Transverse colon (tissue), 4 donors: ENCODE results near the gene PEX14. TPM values are rescaled to one million over a fixed set of nuclear protein-coding genes. Genes with fewer than 3 reads are reported as not detected.
A peak's percentile ranks its signal among the peaks of the same experiment; 100 is the strongest.

Experiments used
- DNase-seq: peaks from one replicate; pipeline ENCODE4 v3.0.0-alpha.2; 2019
- H3K27ac ChIP-seq, 4 donors: fragments of 200-600 bp; sonication (generic); 2 replicates each; pipeline ENCODE4 v1.5.1; 2016 to 2018; ENCODE audit warnings: inconsistent platforms in 4 of 4
- H3K27me3 ChIP-seq: fragments of 200-600 bp; sonication (generic); 2 replicates; pipeline ENCODE4 v1.5.1; 2017; ENCODE audit warnings: inconsistent platforms
- H3K36me3 ChIP-seq, 4 donors: fragments of 200-600 bp; sonication (generic); 2 replicates each; pipeline ENCODE4 v1.5.1; 2017 to 2019; ENCODE audit warnings: inconsistent platforms in 4 of 4
- H3K4me1 ChIP-seq, 4 donors: fragments of 200-600 bp; sonication (generic); 2 replicates each; pipeline ENCODE4 v1.5.1; 2017 to 2020; ENCODE audit warnings: inconsistent platforms in 4 of 4
- H3K4me3 ChIP-seq, 4 donors: fragments of 200-600 bp; sonication (generic); 1 replicate in 1 of 4; 2 replicates in 3 of 4; pipeline versions ENCODE4 v1.5.1 to v1.6.1; 2017 to 2019; ENCODE audit warnings: inconsistent platforms in 4 of 4
- H3K9me3 ChIP-seq, 2 donors: fragments of 200-600 bp; sonication (generic); 2 replicates each; pipeline ENCODE4 v1.5.1; 2017 to 2019; ENCODE audit warnings: inconsistent platforms in 2 of 2
- EP300 ChIP-seq: sonication (generic); formaldehyde crosslinking; IDR thresholded peaks from one replicate; pipeline ENCODE4 v1.6.1; 2017; ENCODE audit warnings: antibody characterized with exemption, low read depth
- POLR2A ChIP-seq: fragments of 450-650 bp; IDR thresholded peaks from one replicate; pipeline ENCODE4 v1.6.1; 2016; ENCODE audit warnings: antibody characterized with exemption, mild to moderate bottlenecking, moderate library complexity
- POLR2AphosphoS5 ChIP-seq, 3 donors: sonication (generic); formaldehyde crosslinking; IDR thresholded peaks; one replicate each; pipeline ENCODE4 v1.6.1; 2016; ENCODE audit warnings: antibody characterized with exemption in 3 of 3
- WGBS, 2 donors: methylation state at CpG; one replicate each; pipeline ENCODE4 v1.1.5; 2018; ENCODE audit warnings: low coverage in 1 of 2; 5-methylcytosine and 5-hydroxymethylcytosine counted together
- in situ Hi-C, 4 donors: fragments of 200-750 bp; cut with MboI; loops; one replicate each; pipeline versions ENCODE4 v1.15.0 to v1.15.1; 2017; ENCODE audit warnings: low sequenced_read_pairs in 3 of 4, low pct_ligation_motif_present in 1 of 4, low pct_unique_long_range_greater_than_20kb in 1 of 4
- intact Hi-C: fragments of 100-400 bp; cut with DNase I; formaldehyde crosslinking; loops from one replicate; pipeline ENCODE4 v1.15.1; 2023; ENCODE audit warnings: low total_unique reads
- total RNA-seq, 4 donors: library from RNA; depleted of rRNA; stranded (reverse); fragments of >200 nt; gene quantifications; one replicate each; pipeline ENCODE4 v1.1.0, GENCODE V29; 2016
- TF ChIP-seq, protein P1 (sequence below), 5 experiments: fragments of 200-600 bp in 3 of 5; fragments of 450-650 bp in 2 of 5; sonication (generic) in 3 of 5; IDR thresholded peaks; 1 replicate in 2 of 5; 2 replicates in 3 of 5; pipeline ENCODE4 v1.5.1; 2016 to 2017; ENCODE audit warnings: antibody characterized with exemption in 5 of 5, inconsistent platforms in 3 of 5, mild to moderate bottlenecking in 2 of 5, moderate library complexity in 1 of 5

Gene PEX14
- total RNA-seq, 4 donors from 2014 or later: 2.4 to 16.5 (median 12.6) TPM

DNA sequence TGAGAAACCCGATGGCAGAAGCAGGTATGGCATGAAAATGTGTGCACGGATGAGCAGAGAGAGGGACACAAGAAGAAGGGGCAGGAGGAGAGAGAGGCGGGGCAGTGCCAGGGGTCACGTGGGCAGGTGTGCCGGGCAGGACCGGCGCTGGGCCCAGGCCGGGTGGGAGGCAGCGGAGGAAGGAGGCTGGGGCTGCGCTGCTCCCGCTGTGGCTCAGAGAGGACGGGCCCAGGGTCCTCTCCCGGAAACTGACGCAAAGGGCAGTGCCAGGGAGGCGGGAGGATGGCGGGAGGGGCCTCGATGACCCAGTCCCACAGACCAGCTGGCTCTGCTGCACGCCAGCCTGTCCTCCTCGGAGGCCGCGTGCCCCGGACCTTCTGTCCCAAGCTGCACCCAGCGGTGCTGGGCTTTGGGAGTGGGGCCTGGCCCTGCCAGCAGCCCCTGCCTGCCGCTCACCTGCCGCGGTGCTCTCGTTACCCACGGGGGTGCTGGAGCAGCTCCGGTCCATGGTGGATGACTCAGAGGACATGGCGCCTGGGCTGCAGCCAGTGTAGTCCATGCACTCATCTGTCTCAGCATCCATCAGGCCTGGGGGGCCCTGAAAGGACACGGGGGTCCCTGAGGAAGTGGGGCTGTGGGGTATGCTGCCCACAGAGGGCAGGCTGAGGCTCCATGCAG is 167.8 kb downstream of the PEX14 start:
- TF ChIP-seq POLR2A: no peak
- TF ChIP-seq, protein P1, sequence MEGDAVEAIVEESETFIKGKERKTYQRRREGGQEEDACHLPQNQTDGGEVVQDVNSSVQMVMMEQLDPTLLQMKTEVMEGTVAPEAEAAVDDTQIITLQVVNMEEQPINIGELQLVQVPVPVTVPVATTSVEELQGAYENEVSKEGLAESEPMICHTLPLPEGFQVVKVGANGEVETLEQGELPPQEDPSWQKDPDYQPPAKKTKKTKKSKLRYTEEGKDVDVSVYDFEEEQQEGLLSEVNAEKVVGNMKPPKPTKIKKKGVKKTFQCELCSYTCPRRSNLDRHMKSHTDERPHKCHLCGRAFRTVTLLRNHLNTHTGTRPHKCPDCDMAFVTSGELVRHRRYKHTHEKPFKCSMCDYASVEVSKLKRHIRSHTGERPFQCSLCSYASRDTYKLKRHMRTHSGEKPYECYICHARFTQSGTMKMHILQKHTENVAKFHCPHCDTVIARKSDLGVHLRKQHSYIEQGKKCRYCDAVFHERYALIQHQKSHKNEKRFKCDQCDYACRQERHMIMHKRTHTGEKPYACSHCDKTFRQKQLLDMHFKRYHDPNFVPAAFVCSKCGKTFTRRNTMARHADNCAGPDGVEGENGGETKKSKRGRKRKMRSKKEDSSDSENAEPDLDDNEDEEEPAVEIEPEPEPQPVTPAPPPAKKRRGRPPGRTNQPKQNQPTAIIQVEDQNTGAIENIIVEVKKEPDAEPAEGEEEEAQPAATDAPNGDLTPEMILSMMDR (IDR thresholded peaks at IDR 0.05): no peak
- TF ChIP-seq POLR2AphosphoS5 (IDR thresholded peaks at IDR 0.05): no peak
- TF ChIP-seq EP300: no peak
- no peak for DNase-seq
- H3K4me1 ChIP-seq: peaks cover 0 to 20% (median 11%) of the 10 kb centered on the region in 4 donors
- in situ Hi-C loops (no loop called here), intact Hi-C loops (loop anchor here (5.0 kb wide), 1 partner anchor 45 kb away; no protein-coding TSS in a partner anchor)
- 87 to 88% methylated on average over 17 to 19 of the region's 31 CpGs for WGBS, 2 donors
- H3K9me3 ChIP-seq: no peaks in the 10 kb centered on the region
- H3K27me3 ChIP-seq: no peaks in the 10 kb centered on the region
- H3K4me3 ChIP-seq: no peak overlapping the region
- peaks cover 0 to 5% (median 0%) of the 10 kb centered on the region in 4 donors for H3K36me3 ChIP-seq
- peak overlapping the region in 2 of 4 donors; percentile 5 to 79 for H3K27ac ChIP-seq

DNA sequence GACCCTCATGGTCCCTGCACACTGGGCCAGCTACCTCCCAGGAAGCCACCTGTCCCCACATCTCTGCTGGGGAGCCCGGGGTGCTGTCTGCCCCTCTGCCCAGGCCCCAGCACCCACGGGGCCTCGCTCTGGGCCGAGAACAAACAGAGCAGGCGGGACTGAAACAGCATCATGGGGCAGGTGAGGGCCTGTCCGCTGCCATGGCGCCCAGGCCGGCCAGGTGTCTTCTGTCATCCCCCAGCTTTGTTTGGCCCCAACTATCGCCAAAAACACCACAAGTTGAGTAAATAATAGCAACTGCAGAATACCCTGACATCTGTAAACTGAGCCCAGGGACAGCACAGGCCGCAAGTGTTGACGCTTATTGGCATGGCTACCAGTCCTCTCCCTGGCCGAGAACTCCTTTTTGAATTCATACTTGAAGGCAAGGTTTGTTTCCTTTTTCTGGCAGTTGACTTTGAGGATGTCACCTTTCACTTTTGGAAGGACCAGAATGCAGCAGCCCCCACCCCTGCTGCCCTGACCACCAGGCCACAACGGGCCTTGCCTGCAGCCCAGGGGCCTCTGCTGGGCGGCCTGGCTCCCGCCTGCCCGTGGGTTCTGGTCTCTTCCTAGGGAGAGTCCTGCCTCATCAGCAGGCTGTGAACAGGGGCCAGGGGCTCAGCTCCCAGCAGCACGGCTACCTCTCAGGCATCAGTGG is 169.0 kb downstream of the PEX14 start:
- peaks cover 0 to 5% (median 0%) of the 10 kb centered on the region in 4 donors for H3K36me3 ChIP-seq

DNA sequence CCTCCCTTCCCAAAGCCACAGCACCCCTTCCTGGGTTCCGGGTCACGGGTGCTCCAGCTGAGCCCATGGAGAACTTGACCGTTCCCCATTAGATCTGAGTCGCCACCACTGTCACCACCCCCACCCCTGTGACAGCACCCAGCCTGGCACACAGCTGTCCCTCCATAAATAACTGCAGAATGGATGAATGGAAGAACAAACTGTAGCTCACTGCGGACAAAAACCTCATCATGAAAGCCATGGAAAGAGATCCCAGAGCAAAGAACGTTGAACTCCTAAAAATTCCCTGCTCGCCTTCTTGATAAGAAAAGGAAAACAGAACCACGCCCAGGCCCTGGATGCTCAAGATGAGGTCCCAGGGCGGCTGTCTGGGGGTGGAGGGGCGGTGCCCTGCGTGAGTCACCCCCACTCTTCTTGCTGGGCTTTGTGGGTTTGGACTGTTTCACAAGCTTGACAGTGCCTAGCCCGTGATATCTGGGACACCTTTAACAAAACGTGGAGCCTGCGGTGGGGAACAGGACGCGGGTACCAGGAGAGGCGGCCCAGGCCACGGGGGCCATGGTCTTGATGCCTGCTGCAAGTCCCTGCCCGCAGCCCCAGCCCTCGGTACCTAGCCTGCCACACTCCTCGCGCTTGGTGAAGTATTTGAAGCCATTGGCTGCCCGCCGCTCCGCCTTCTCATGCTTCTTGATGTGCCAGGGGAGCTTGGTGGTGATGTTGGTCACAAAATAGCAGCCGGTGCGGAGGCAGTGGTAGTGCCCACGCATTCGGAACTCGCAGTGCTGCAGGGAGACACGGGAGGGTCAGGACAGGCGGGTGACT is 169.8 kb downstream of the PEX14 start:
- TF ChIP-seq POLR2A (no peak), EP300 (no peak), POLR2AphosphoS5 (IDR thresholded peaks at IDR 0.05) (no peak)
- TF ChIP-seq, protein P1 (IDR thresholded peaks at IDR 0.05): no peak
- H3K27ac ChIP-seq: no peak overlapping the region
- WGBS, 2 donors: 89% methylated on average over 32 of the region's 32 CpGs; no CpG with 5 or more reads in 1 of the 2 donors
- no peaks in the 10 kb centered on the region for H3K27me3 ChIP-seq
- peaks cover 0 to 15% (median 5%) of the 10 kb centered on the region in 4 donors for H3K4me1 ChIP-seq
- in situ Hi-C loops: no loop called here
- no peak overlapping the region for H3K4me3 ChIP-seq
- no peaks in the 10 kb centered on the region for H3K9me3 ChIP-seq
- intact Hi-C loops: loop anchor here (5.0 kb wide), 1 partner anchor 43 kb away; no protein-coding TSS in a partner anchor
- no peak for DNase-seq
- H3K36me3 ChIP-seq: peaks cover 0 to 5% (median 0%) of the 10 kb centered on the region in 4 donors

More for the DNA sequence above, 169.0 kb downstream of the PEX14 start:
- DNase-seq: no peak
- H3K4me1 ChIP-seq: peaks cover 0 to 11% (median 5%) of the 10 kb centered on the region in 4 donors
- no peaks in the 10 kb centered on the region for H3K27me3 ChIP-seq
- in situ Hi-C loops: no loop called here
- no peak overlapping the region for H3K27ac ChIP-seq
- intact Hi-C loops: loop anchor here (5.0 kb wide), 1 partner anchor 44 kb away; no protein-coding TSS in a partner anchor
- TF ChIP-seq EP300: no peak
- TF ChIP-seq, protein P1 (IDR thresholded peaks at IDR 0.05): no peak
- WGBS, 2 donors: 87% methylated on average over 15 of the region's 17 CpGs; no CpG with 5 or more reads in 1 of the 2 donors
- no peak overlapping the region for H3K4me3 ChIP-seq
- no peaks in the 10 kb centered on the region for H3K9me3 ChIP-seq
